IPS DF 6.9 (cell line): Measurements from ENCODE around the gene DPPA2.
"Not testable (repeated sequence)": the region's sequence is repeated elsewhere in the genome, so short reads cannot be mapped to it uniquely, and the experiment has no call there.

Source experiments
- DNase-seq: peaks from one replicate; pipeline ENCODE4 v3.0.0-alpha.2; 2013; ENCODE audit warnings: low read depth, low spot score
- H3K27ac ChIP-seq: one replicate; pipeline ENCODE4 v1.5.1; 2013; ENCODE audit warnings: low read length, control low read depth
- H3K27me3 ChIP-seq: 2 replicates; pipeline ENCODE4 v1.6.1; 2013; ENCODE audit warnings: mild to moderate bottlenecking, low read length; ENCODE audit not compliant: control insufficient read depth, insufficient read depth
- H3K36me3 ChIP-seq: 2 replicates; pipeline ENCODE4 v1.6.1; 2013; ENCODE audit warnings: low read length; ENCODE audit not compliant: control insufficient read depth, insufficient read depth
- H3K4me1 ChIP-seq: 2 replicates; pipeline ENCODE4 v1.6.1; 2013; ENCODE audit warnings: low read length; ENCODE audit not compliant: control insufficient read depth, insufficient read depth
- H3K4me3 ChIP-seq: 2 replicates; pipeline ENCODE4 v1.5.1; 2013; ENCODE audit warnings: mild to moderate bottlenecking, low read length
- H3K9me3 ChIP-seq: 2 replicates; pipeline ENCODE4 v1.6.1; 2013; ENCODE audit warnings: low read length, inconsistent platforms; ENCODE audit not compliant: control insufficient read depth, insufficient read depth
- WGBS: extraction: QIAGEN DNeasy Blood & Tissue Kit; methylation state at CpG from one replicate; pipeline ENCODE4 v1.1.7; 2013; ENCODE audit warnings: mixed read lengths, missing lambda C conversion rate; ENCODE audit not compliant: insufficient read length, insufficient coverage; 5-methylcytosine and 5-hydroxymethylcytosine counted together

The DPPA2 gene

GRCh38 chr3:109316162-109316730 is at the start of gene DPPA2:
DPPA2 (minus strand) TSS chr3:109316517; CDS start chr3:109314542, 1,975 bp downstream.
- peak; percentile 75 for DNase-seq
- no peak within 1 kb of the TSS for H3K27ac ChIP-seq
- WGBS = no CpG with 5 or more reads among the region's 21 CpGs
- no peak within 1 kb of the TSS for H3K4me3 ChIP-seq
- no peaks in the 10 kb centered on the region for H3K36me3 ChIP-seq
- H3K4me1 ChIP-seq = 0 out of 2 replicates have a peak, but pooled peaks cover 1% of the 10 kb centered on the region
- H3K27me3 ChIP-seq = no peaks in the 10 kb centered on the region
- no peaks in the 10 kb centered on the region for H3K9me3 ChIP-seq

GRCh38 chr3:109364088-109364487 is 47.8 kb upstream of the DPPA2 start:
- no peak overlapping the region for H3K4me3 ChIP-seq
- H3K27me3 ChIP-seq = no peaks in the 10 kb centered on the region
- DNase-seq = no peak
- no peaks in the 10 kb centered on the region for H3K4me1 ChIP-seq
- no CpG with 5 or more reads among the region's 6 CpGs for whole genome bisulfite sequencing
- H3K9me3 ChIP-seq = no peaks in the 10 kb centered on the region
- no peaks in the 10 kb centered on the region for H3K36me3 ChIP-seq
- H3K27ac ChIP-seq = no peak overlapping the region

- no peak for DNase-seq
- no peaks in the 10 kb centered on the region for H3K9me3 ChIP-seq
- no peak overlapping the region for H3K4me3 ChIP-seq
- no peaks in the 10 kb centered on the region for H3K27me3 ChIP-seq
- no peak overlapping the region for H3K27ac ChIP-seq
- no peaks in the 10 kb centered on the region for H3K4me1 ChIP-seq
- no peaks in the 10 kb centered on the region for H3K36me3 ChIP-seq
Observed at GRCh38 chr3:109363634-109364033, 47.3 kb upstream of the DPPA2 start.

- Histone ChIP-seq H3K4me1 (no peaks in the 10 kb centered on the region), H3K27me3 (no peaks in the 10 kb centered on the region), H3K4me3 (no peak overlapping the region), H3K9me3 (no peaks in the 10 kb centered on the region), H3K27ac (no peak overlapping the region), H3K36me3 (no peaks in the 10 kb centered on the region)
- no peak for DNase-seq
- WGBS = no CpG with 5 or more reads among the region's 4 CpGs
Observed at GRCh38 chr3:109362823-109363222, 46.5 kb upstream of the DPPA2 start.

GRCh38 chr3:109358809-109359208 is 42.5 kb upstream of the DPPA2 start:
- not testable (repeated sequence) for H3K36me3 ChIP-seq, H3K4me1 ChIP-seq, H3K4me3 ChIP-seq, H3K9me3 ChIP-seq, DNase-seq, H3K27me3 ChIP-seq, H3K27ac ChIP-seq
- WGBS = no CpG with 5 or more reads among the region's 2 CpGs

GRCh38 chr3:109356442-109357155 is 40.3 kb upstream of the DPPA2 start:
- DNase-seq = peak; percentile 37
- Histone ChIP-seq H3K9me3 (no peaks in the 10 kb centered on the region), H3K4me3 (no peak overlapping the region), H3K4me1 (no peaks in the 10 kb centered on the region), H3K36me3 (no peaks in the 10 kb centered on the region), H3K27ac (peak overlapping the region; percentile 99), H3K27me3 (no peaks in the 10 kb centered on the region)
- WGBS = no CpG with 5 or more reads among the region's 3 CpGs

- WGBS = no CpG with 5 or more reads among the region's 8 CpGs
- no peaks in the 10 kb centered on the region for H3K4me1 ChIP-seq
- peak; percentile 80 for DNase-seq
- H3K9me3 ChIP-seq = no peaks in the 10 kb centered on the region
- H3K27me3 ChIP-seq = no peaks in the 10 kb centered on the region
- no peaks in the 10 kb centered on the region for H3K36me3 ChIP-seq
- H3K4me3 ChIP-seq = no peak overlapping the region
- no peak overlapping the region for H3K27ac ChIP-seq
Observed at GRCh38 chr3:109355625-109356441, 39.5 kb upstream of the DPPA2 start.

GRCh38 chr3:109353057-109353456 is 36.7 kb upstream of the DPPA2 start:
- Histone ChIP-seq H3K36me3 (no peaks in the 10 kb centered on the region; the same call in 1 of the 2 replicates), H3K27ac (no peak overlapping the region), H3K4me1 (no peaks in the 10 kb centered on the region), H3K4me3 (no peak overlapping the region), H3K27me3 (no peaks in the 10 kb centered on the region), H3K9me3 (no peaks in the 10 kb centered on the region)
- WGBS = no CpG with 5 or more reads among the region's 2 CpGs
- no peak for DNase-seq

- no peak overlapping the region for H3K27ac ChIP-seq
- no peaks in the 10 kb centered on the region; the same call in 1 of the 2 replicates for H3K36me3 ChIP-seq
- no peak for DNase-seq
- no peaks in the 10 kb centered on the region for H3K27me3 ChIP-seq
- no peaks in the 10 kb centered on the region for H3K9me3 ChIP-seq
- H3K4me1 ChIP-seq = no peaks in the 10 kb centered on the region
- H3K4me3 ChIP-seq = no peak overlapping the region
Observed at GRCh38 chr3:109351231-109351630, 34.9 kb upstream of the DPPA2 start.

- no peaks in the 10 kb centered on the region for H3K4me1 ChIP-seq
- WGBS = no CpG with 5 or more reads among the region's 3 CpGs
- H3K27ac ChIP-seq = no peak overlapping the region
- H3K27me3 ChIP-seq = no peaks in the 10 kb centered on the region
- peaks cover 8% of the 10 kb centered on the region; the same call in 1 of the 2 replicates for H3K36me3 ChIP-seq
- no peak for DNase-seq
- no peak overlapping the region for H3K4me3 ChIP-seq
- H3K9me3 ChIP-seq = no peaks in the 10 kb centered on the region
Observed at GRCh38 chr3:109346770-109347295, 30.5 kb upstream of the DPPA2 start.
